ENCODE measurements around the gene HLA-C. TPM values are rescaled to one million over a fixed set of nuclear protein-coding genes. Genes with fewer than 3 reads are reported as not detected.

The HLA-C gene
- total RNA-seq, 1 experiment from 2014 or later = 170 TPM

- intact Hi-C loops (cut with micrococcal nuclease; ENCODE audit: unreplicated experiment) = no loop called here
- Histone ChIP-seq H3K4me3 (ENCODE audit: low read depth in 2 of 2, low read length in 2 of 2) (no peak overlapping the region), H3K36me3 (ENCODE audit: control insufficient read depth, insufficient read depth, low read length) (no peaks in the 10 kb centered on the region), H3K27ac (ENCODE audit: low read length) (no peak overlapping the region), H3K4me1 (ENCODE audit: control insufficient read depth, insufficient read depth, low read length) (no peaks in the 10 kb centered on the region), H3K9me3 (ENCODE audit: control insufficient read depth, insufficient read depth, low read depth, low read length) (no peaks in the 10 kb centered on the region), H3K27me3 (ENCODE audit: control insufficient read depth, insufficient read depth, low read length) (no peaks in the 10 kb centered on the region)
- no peak for ATAC-seq
- TF ChIP-seq POLR2AphosphoS5 (IDR thresholded peaks at IDR 0.05; ENCODE audit: low read depth, low read length) (no peak), CTCF (IDR thresholded peaks at IDR 0.05) (no peak), SIN3A (IDR thresholded peaks at IDR 0.05; ENCODE audit: borderline replicate concordance, insufficient read depth, low read depth, low read length) (no peak), REST (IDR thresholded peaks at IDR 0.05; ENCODE audit: insufficient read depth in 1 of 2, low read depth in 2 of 2, low read length in 1 of 2) (no peak), TCF7L2 (IDR thresholded peaks at IDR 0.05; ENCODE audit: low read depth, low read length) (no peak)
- no peak for DNase-seq (ENCODE audit: low read depth, low spot score)
- ChIA-PET POLR2A (no interaction called here), CTCF (no interaction called here)
- in situ Hi-C loops (cut with HindIII; ENCODE audit: low pct_unique_long_range_greater_than_20kb, low sequenced_read_pairs) = no loop called here
- no TSS peak for BruUV-seq (replicated peaks)
Observed at GRCh38 chr6:31222496-31222895, 49.4 kb downstream of the HLA-C start.

Other genes with a start within 250 kb of the HLA-C start
- not detected for gene C6orf15, start 159.5 kb downstream of the HLA-C start, total RNA-seq (2021; ENCODE audit: unreplicated experiment)
- 2.9 TPM for gene PSORS1C1, start 157.3 kb downstream of the HLA-C start, total RNA-seq (2021; ENCODE audit: unreplicated experiment)
- gene CDSN, start 151.6 kb downstream of the HLA-C start, total RNA-seq (2021; ENCODE audit: unreplicated experiment) = not detected
- gene PSORS1C2, start 133.0 kb downstream of the HLA-C start, total RNA-seq (2021; ENCODE audit: unreplicated experiment) = not detected
- gene CCHCR1, start 114.3 kb downstream of the HLA-C start, total RNA-seq (2021; ENCODE audit: unreplicated experiment) = 37.1 TPM
- gene TCF19, start 113.5 kb downstream of the HLA-C start, total RNA-seq (2021; ENCODE audit: unreplicated experiment) = 21.4 TPM
- gene POU5F1, start 101.4 kb downstream of the HLA-C start, total RNA-seq (2021; ENCODE audit: unreplicated experiment) = 1.1 TPM
- gene HLA-B, start 85.1 kb upstream of the HLA-C start, total RNA-seq (2021; ENCODE audit: unreplicated experiment) = 191 TPM
- gene MICA, start 131.5 kb upstream of the HLA-C start, total RNA-seq (2021; ENCODE audit: unreplicated experiment) = 33.9 TPM
- gene MICB, start 226.1 kb upstream of the HLA-C start, total RNA-seq (2021; ENCODE audit: unreplicated experiment) = 72.1 TPM

Data from Panc1 (cell line).